GM12878 (cell line): ENCODE measurements around the gene SH2D5.

Experiments
- CHD1 ChIP-seq: IDR thresholded peaks from 2 replicates; pipeline ENCODE4 v1.6.1; 2012; ENCODE audit warnings: low read depth, low read length, improper control_type of control experiment
- EGR1 ChIP-seq, 2 experiments: IDR thresholded peaks; 1 replicate in 1 of 2; 2 replicates in 1 of 2; pipeline ENCODE4 v1.6.1; 2011 to 2012; ENCODE audit warnings: low read depth in 2 of 2, low read length in 2 of 2, borderline replicate concordance in 1 of 2, mild to moderate bottlenecking in 1 of 2, moderate library complexity in 1 of 2
- ETV6 ChIP-seq, 2 experiments: fragments of 450-650 bp in 1 of 2; IDR thresholded peaks in 1 of 2; conservative IDR thresholded peaks in 1 of 2; 2 replicates each; pipeline ENCODE4 v1.6.1; 2014; ENCODE audit warnings: antibody characterized with exemption in 1 of 2, borderline replicate concordance in 1 of 2, low read depth in 1 of 2, mild to moderate bottlenecking in 1 of 2, moderate library complexity in 1 of 2
- FOXM1 ChIP-seq: IDR thresholded peaks from 2 replicates; pipeline ENCODE4 v1.6.1; 2012; ENCODE audit warnings: low read depth, mild to moderate bottlenecking, inconsistent platforms, low read length, moderate library complexity
- HDAC2 ChIP-seq: fragments of 200-600 bp; sonication (generic); IDR thresholded peaks from 2 replicates; pipeline ENCODE4 v1.6.1; 2017
- MXI1 ChIP-seq: fragments of 150-350 bp; IDR thresholded peaks from 2 replicates; pipeline ENCODE4 v1.6.1; 2011; ENCODE audit warnings: low read depth, mild to moderate bottlenecking, inconsistent platforms, low read length, improper control_type of control experiment
- TF ChIP-seq, protein P1 (sequence below), 3 experiments: IDR thresholded peaks in 2 of 3; conservative IDR thresholded peaks in 1 of 3; 2 replicates each; pipeline ENCODE4 v1.5.1; 2011; ENCODE audit warnings: low read depth in 3 of 3, low read length in 3 of 3, mild to moderate bottlenecking in 3 of 3, control low read depth in 2 of 3, moderate library complexity in 2 of 3, inconsistent platforms in 1 of 3, mixed read lengths in 1 of 3; ENCODE audit not compliant: control insufficient read depth in 2 of 3, insufficient read depth in 1 of 3; ENCODE audit errors: extremely low read depth in 1 of 3

GRCh38 chr1:20691872-20692271 lies 40.6 kb downstream of the SH2D5 start:
- no peak for TF ChIP-seq ETV6 (conservative IDR thresholded peaks at IDR 0.05 in 1 of 2, IDR thresholded peaks at IDR 0.05 in 1 of 2; ENCODE audit: borderline replicate concordance in 1 of 2, low read depth in 1 of 2)
- no peak for TF ChIP-seq EGR1 (IDR thresholded peaks at IDR 0.05; ENCODE audit: borderline replicate concordance in 1 of 2, low read depth in 2 of 2, low read length in 2 of 2)
- TF ChIP-seq MXI1: no peak
- TF ChIP-seq, protein P1, sequence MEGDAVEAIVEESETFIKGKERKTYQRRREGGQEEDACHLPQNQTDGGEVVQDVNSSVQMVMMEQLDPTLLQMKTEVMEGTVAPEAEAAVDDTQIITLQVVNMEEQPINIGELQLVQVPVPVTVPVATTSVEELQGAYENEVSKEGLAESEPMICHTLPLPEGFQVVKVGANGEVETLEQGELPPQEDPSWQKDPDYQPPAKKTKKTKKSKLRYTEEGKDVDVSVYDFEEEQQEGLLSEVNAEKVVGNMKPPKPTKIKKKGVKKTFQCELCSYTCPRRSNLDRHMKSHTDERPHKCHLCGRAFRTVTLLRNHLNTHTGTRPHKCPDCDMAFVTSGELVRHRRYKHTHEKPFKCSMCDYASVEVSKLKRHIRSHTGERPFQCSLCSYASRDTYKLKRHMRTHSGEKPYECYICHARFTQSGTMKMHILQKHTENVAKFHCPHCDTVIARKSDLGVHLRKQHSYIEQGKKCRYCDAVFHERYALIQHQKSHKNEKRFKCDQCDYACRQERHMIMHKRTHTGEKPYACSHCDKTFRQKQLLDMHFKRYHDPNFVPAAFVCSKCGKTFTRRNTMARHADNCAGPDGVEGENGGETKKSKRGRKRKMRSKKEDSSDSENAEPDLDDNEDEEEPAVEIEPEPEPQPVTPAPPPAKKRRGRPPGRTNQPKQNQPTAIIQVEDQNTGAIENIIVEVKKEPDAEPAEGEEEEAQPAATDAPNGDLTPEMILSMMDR (IDR thresholded peaks at IDR 0.05 in 2 of 3, conservative IDR thresholded peaks at IDR 0.05 in 1 of 3; ENCODE audit: control insufficient read depth in 2 of 3, extremely low read depth in 1 of 3, insufficient read depth in 1 of 3, low read depth in 3 of 3, low read length in 3 of 3): no peak
- no peak for TF ChIP-seq HDAC2
- TF ChIP-seq CHD1: no peak
- TF ChIP-seq FOXM1: no peak
